Neutrophil (primary cell): Measurements from ENCODE around the gene CYP4V2.

Experiments
- H3K27ac ChIP-seq: fragments of 200-600 bp; sonication (generic); 2 replicates; pipeline ENCODE4 v1.5.1; 2016; ENCODE audit warnings: mild to moderate bottlenecking, moderate library complexity
- H3K27me3 ChIP-seq: fragments of 200-600 bp; sonication (generic); 2 replicates; pipeline ENCODE4 v1.6.0; 2016; ENCODE audit warnings: mild to moderate bottlenecking
- H3K36me3 ChIP-seq: fragments of 200-600 bp; sonication (generic); 2 replicates; pipeline ENCODE4 v1.5.1; 2017
- H3K4me1 ChIP-seq, 2 experiments: fragments of 200-600 bp in 1 of 2; sonication (generic) in 1 of 2; 1 replicate in 1 of 2; 2 replicates in 1 of 2; pipeline versions ENCODE4 v1.5.1 to v1.6.1; 2013 to 2016; ENCODE audit warnings: low read depth in 1 of 2, low read length in 1 of 2, mild to moderate bottlenecking in 1 of 2, moderate library complexity in 1 of 2; ENCODE audit not compliant: control insufficient read depth in 1 of 2, insufficient read depth in 1 of 2
- H3K4me3 ChIP-seq, 2 experiments: fragments of 200-600 bp in 1 of 2; sonication (generic) in 1 of 2; 1 replicate in 1 of 2; 2 replicates in 1 of 2; pipeline ENCODE4 v1.5.1; 2013 to 2016; ENCODE audit warnings: low read depth in 1 of 2, low read length in 1 of 2, mild to moderate bottlenecking in 1 of 2, moderate library complexity in 1 of 2
- H3K9me3 ChIP-seq: fragments of 200-600 bp; sonication (generic); 2 replicates; pipeline ENCODE4 v1.5.1; 2016
- TF ChIP-seq, protein P1 (sequence below): fragments of 200-600 bp; sonication (generic); IDR thresholded peaks from 2 replicates; pipeline ENCODE4 v1.5.1; 2016; ENCODE audit warnings: antibody characterized with exemption

Gene CYP4V2

DNA sequence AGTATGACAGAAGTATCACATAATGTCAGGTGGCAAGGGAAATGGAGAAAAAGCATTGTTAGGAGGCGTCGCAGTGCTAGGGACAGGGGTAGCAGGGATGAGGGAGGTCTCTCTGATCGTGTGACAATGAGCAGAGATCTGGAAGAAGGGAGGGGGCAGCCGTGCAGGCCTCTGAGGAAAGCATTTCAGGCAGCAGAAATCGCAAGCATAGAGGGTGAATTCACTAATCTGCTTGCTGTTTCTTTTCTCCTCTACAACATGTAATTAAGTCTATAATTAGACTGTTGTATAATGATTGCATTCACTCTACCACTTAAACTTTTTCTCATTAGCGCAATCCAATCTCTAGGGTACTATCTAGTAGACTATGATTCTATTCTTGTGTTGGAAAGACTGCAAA is 9.1 kb downstream of the CYP4V2 start:
- Histone ChIP-seq H3K9me3 (no peaks in the 10 kb centered on the region), H3K36me3 (no peaks in the 10 kb centered on the region), H3K27me3 (no peaks in the 10 kb centered on the region), H3K27ac (no peak overlapping the region), H3K4me1 (no peaks in the 10 kb centered on the region), H3K4me3 (no peak overlapping the region)
- TF ChIP-seq, protein P1, sequence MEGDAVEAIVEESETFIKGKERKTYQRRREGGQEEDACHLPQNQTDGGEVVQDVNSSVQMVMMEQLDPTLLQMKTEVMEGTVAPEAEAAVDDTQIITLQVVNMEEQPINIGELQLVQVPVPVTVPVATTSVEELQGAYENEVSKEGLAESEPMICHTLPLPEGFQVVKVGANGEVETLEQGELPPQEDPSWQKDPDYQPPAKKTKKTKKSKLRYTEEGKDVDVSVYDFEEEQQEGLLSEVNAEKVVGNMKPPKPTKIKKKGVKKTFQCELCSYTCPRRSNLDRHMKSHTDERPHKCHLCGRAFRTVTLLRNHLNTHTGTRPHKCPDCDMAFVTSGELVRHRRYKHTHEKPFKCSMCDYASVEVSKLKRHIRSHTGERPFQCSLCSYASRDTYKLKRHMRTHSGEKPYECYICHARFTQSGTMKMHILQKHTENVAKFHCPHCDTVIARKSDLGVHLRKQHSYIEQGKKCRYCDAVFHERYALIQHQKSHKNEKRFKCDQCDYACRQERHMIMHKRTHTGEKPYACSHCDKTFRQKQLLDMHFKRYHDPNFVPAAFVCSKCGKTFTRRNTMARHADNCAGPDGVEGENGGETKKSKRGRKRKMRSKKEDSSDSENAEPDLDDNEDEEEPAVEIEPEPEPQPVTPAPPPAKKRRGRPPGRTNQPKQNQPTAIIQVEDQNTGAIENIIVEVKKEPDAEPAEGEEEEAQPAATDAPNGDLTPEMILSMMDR, result no peak

- Histone ChIP-seq H3K36me3 (no peaks in the 10 kb centered on the region), H3K27ac (no peak overlapping the region), H3K27me3 (no peaks in the 10 kb centered on the region), H3K4me1 (no peaks in the 10 kb centered on the region), H3K9me3 (no peaks in the 10 kb centered on the region), H3K4me3 (no peak overlapping the region)
- TF ChIP-seq, protein P1, result no peak
These were observed 9.6 kb downstream of the CYP4V2 start for GRCh38 chr4:186201010-186201409.

- H3K4me3 ChIP-seq, result no peak overlapping the region
- no peak overlapping the region for H3K27ac ChIP-seq
- no peaks in the 10 kb centered on the region for H3K36me3 ChIP-seq
- TF ChIP-seq, protein P1, result no peak
- no peaks in the 10 kb centered on the region for H3K4me1 ChIP-seq
- H3K27me3 ChIP-seq, result no peaks in the 10 kb centered on the region
- H3K9me3 ChIP-seq, result no peaks in the 10 kb centered on the region
These were observed 10.3 kb downstream of the CYP4V2 start for GRCh38 chr4:186201535-186202230.

DNA sequence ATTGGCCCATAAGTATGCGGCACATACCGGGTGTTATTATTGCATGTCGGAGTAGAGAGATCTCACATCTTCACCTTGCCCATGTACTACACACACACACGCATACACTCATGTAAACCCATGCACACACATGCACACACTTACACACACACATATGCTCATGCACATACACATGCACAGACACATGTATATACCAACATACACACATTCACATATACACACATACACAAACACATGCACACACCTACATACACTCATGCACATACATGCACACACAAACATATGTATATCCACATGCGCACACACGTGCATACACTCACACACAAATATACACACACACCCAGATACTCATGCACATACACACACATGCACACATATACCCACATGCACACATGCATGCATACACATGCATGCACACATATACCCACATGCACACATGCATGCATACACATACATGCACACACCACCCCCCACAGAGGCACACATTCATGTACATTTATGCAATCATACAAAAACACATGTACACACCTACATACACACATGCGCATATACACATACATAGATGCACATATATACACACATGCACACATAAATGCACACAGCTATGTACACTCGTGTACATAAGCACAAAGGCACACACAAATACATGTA is 11.2 kb downstream of the CYP4V2 start:
- TF ChIP-seq, protein P1, result no peak
- no peaks in the 10 kb centered on the region for H3K9me3 ChIP-seq
- H3K27ac ChIP-seq, result no peak overlapping the region
- no peaks in the 10 kb centered on the region for H3K36me3 ChIP-seq
- H3K27me3 ChIP-seq, result no peaks in the 10 kb centered on the region
- H3K4me1 ChIP-seq, result no peaks in the 10 kb centered on the region
- no peak overlapping the region for H3K4me3 ChIP-seq

DNA sequence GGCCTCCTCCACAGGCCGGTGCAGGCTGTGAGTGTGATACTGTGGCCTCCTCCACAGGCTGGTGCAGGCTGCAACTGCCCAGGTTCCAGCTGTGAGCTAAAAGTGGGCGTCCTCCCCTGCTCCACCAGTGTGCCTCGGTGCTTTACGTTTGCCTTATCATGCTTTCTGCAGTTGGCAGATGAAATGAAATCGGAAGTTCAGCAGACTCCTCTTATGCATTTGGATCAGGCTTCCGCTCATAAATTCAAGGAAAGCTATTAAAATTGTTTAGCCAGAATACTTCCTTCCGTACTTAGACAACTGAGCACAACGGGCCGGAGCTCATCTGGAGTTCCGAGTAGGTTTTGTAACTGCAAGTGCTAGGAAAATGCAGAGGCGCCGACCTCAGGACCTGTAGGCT is 12.0 kb downstream of the CYP4V2 start:
- Histone ChIP-seq H3K27ac (no peak overlapping the region), H3K27me3 (no peaks in the 10 kb centered on the region), H3K4me3 (no peak overlapping the region), H3K9me3 (no peaks in the 10 kb centered on the region), H3K36me3 (no peaks in the 10 kb centered on the region), H3K4me1 (no peaks in the 10 kb centered on the region)
- TF ChIP-seq, protein P1, result no peak
